Mesenchymal stem cell (in vitro differentiated cells and primary cell): ENCODE measurements around the gene TTC16.
A peak's percentile ranks its signal among the peaks of the same experiment; 100 is the strongest.

Experiments
- DNase-seq: peaks from one replicate; pipeline ENCODE4 v3.0.0-alpha.2; 2013
- H2AFZ ChIP-seq: one replicate; pipeline ENCODE4 v1.6.1; 2013; ENCODE audit warnings: low read depth, mild to moderate bottlenecking, control low read depth, inconsistent platforms, low read length, moderate library complexity
- H2AK5ac ChIP-seq: 2 replicates; pipeline ENCODE4 v1.6.1; 2013; ENCODE audit warnings: low read length, moderate library complexity, mild to moderate bottlenecking, inconsistent platforms; ENCODE audit not compliant: severe bottlenecking
- H2BK120ac ChIP-seq: one replicate; pipeline ENCODE4 v1.6.1; 2013; ENCODE audit warnings: low read depth, mild to moderate bottlenecking, inconsistent platforms, low read length, moderate library complexity
- H2BK12ac ChIP-seq, 2 experiments: one replicate each; pipeline ENCODE4 v1.6.1; 2013; ENCODE audit warnings: inconsistent platforms in 2 of 2, low read length in 2 of 2, mild to moderate bottlenecking in 2 of 2, moderate library complexity in 2 of 2, control low read depth in 1 of 2
- H2BK15ac ChIP-seq: one replicate; pipeline ENCODE4 v1.6.1; 2013; ENCODE audit warnings: mild to moderate bottlenecking, low read depth, inconsistent platforms; ENCODE audit not compliant: poor library complexity, severe bottlenecking
- H2BK5ac ChIP-seq: 2 replicates; pipeline ENCODE4 v1.6.1; 2013; ENCODE audit warnings: low read depth, mild to moderate bottlenecking, low read length, control low read depth, inconsistent platforms; ENCODE audit not compliant: poor library complexity, severe bottlenecking
- H3K14ac ChIP-seq, 2 experiments: one replicate each; pipeline ENCODE4 v1.6.1; 2013; ENCODE audit warnings: inconsistent platforms in 2 of 2, low read length in 2 of 2, control low read depth in 1 of 2, mild to moderate bottlenecking in 1 of 2, moderate library complexity in 1 of 2
- H3K18ac ChIP-seq, 2 experiments: one replicate each; pipeline ENCODE4 v1.6.1; 2013; ENCODE audit warnings: inconsistent platforms in 2 of 2, low read length in 2 of 2, control low read depth in 1 of 2, low read depth in 1 of 2, mild to moderate bottlenecking in 1 of 2
- H3K23ac ChIP-seq, 2 experiments: one replicate each; pipeline ENCODE4 v1.6.1; 2013; ENCODE audit warnings: inconsistent platforms in 2 of 2, low read length in 2 of 2, mild to moderate bottlenecking in 2 of 2, moderate library complexity in 2 of 2, control low read depth in 1 of 2
- H3K27ac ChIP-seq: 2 replicates; pipeline ENCODE4 v1.5.1; 2013; ENCODE audit warnings: mild to moderate bottlenecking, moderate library complexity, low read length, control low read depth, inconsistent platforms; ENCODE audit not compliant: poor library complexity, severe bottlenecking
- H3K27me3 ChIP-seq, 2 experiments: 2 replicates each; pipeline versions ENCODE4 v1.6.1 to v1.7.0; 2013; ENCODE audit warnings: low read length in 2 of 2, mild to moderate bottlenecking in 2 of 2, moderate library complexity in 2 of 2, control low read depth in 1 of 2, inconsistent platforms in 1 of 2; ENCODE audit not compliant: control insufficient read depth in 1 of 2, insufficient read depth in 1 of 2
- H3K36me3 ChIP-seq, 2 experiments: 2 replicates each; pipeline versions ENCODE4 v1.6.1 to v1.7.0; 2013; ENCODE audit warnings: low read length in 2 of 2, control low read depth in 1 of 2, inconsistent platforms in 1 of 2, low read depth in 1 of 2, mild to moderate bottlenecking in 1 of 2; ENCODE audit not compliant: insufficient read depth in 2 of 2, control insufficient read depth in 1 of 2
- H3K4ac ChIP-seq, 2 experiments: one replicate each; pipeline ENCODE4 v1.6.1; 2013; ENCODE audit warnings: inconsistent platforms in 2 of 2, low read length in 2 of 2, mild to moderate bottlenecking in 2 of 2, moderate library complexity in 2 of 2, control low read depth in 1 of 2, low read depth in 1 of 2
- H3K4me1 ChIP-seq: 2 replicates; pipeline ENCODE4 v1.6.1; 2013; ENCODE audit warnings: low read depth, low read length, control low read depth; ENCODE audit not compliant: control insufficient read depth, insufficient read depth
- H3K4me2 ChIP-seq: 2 replicates; pipeline ENCODE4 v1.6.1; 2013; ENCODE audit warnings: low read length, mild to moderate bottlenecking, inconsistent platforms; ENCODE audit not compliant: poor library complexity, severe bottlenecking
- H3K4me3 ChIP-seq, 2 experiments: 2 replicates each; pipeline versions ENCODE4 v1.5.1 to v1.7.0; 2013; ENCODE audit warnings: low read length in 2 of 2, mild to moderate bottlenecking in 2 of 2, control low read depth in 1 of 2, low read depth in 1 of 2; ENCODE audit not compliant: insufficient read depth in 1 of 2
- H3K79me1 ChIP-seq: replicated peaks from 2 replicates; pipeline ENCODE4 v1.6.1; 2013; ENCODE audit warnings: mild to moderate bottlenecking, control low read depth, low read length, inconsistent platforms; ENCODE audit not compliant: poor library complexity, severe bottlenecking
- H3K9ac ChIP-seq: 2 replicates; pipeline ENCODE4 v1.7.0; 2013; ENCODE audit warnings: mild to moderate bottlenecking, low read length, moderate library complexity
- H3K9me3 ChIP-seq: 2 replicates; pipeline ENCODE4 v1.7.0; 2013; ENCODE audit warnings: mild to moderate bottlenecking, low read length; ENCODE audit not compliant: control insufficient read depth
- H4K8ac ChIP-seq: one replicate; pipeline ENCODE4 v1.6.1; 2013; ENCODE audit warnings: inconsistent platforms, mild to moderate bottlenecking, low read length, moderate library complexity
- H4K91ac ChIP-seq: one replicate; pipeline ENCODE4 v1.6.1; 2013; ENCODE audit warnings: mild to moderate bottlenecking, low read length, inconsistent platforms
- WGBS: methylation state at CpG from one replicate; pipeline ENCODE4 v1.1.7; 2013; ENCODE audit warnings: mixed read lengths; 5-methylcytosine and 5-hydroxymethylcytosine counted together

TTC16 gene

DNA sequence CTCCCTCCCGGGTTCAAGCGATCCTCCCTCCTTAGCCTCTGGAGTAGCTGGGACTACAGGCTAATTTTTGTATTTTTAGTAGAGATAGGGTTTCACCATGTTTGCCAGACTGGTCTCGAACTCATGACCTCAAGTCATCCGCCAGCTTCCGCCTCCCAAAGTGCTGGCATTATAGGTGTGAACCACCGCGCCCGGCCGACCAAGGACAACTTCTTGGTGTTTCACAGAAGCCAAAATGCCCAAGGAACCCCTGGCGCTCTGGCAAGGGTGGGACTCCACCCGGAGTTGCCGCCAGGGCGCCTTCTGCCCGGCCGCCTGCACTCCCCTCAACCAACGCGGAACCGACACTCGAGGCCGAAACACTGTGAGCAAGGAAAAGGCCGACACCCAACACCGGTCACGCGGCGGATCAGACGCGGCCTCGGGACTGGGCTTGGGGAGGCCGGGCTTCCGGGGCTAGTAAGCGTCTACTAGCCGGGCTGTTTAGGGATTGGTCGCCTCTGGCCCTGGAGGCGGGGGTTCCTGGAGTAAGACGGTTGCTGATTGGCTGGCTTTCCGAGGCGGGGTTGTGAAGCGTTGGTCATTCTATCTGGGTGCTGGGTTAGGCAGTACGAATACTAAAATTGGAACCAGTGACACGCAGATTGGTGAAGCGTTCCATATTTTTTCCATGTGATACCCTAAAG, 16.8 kb upstream of the TTC16 start:
- H3K14ac ChIP-seq: no peak overlapping the region
- H3K4me1 ChIP-seq: peaks cover 3% of the 10 kb centered on the region
- no peaks in the 10 kb centered on the region for H3K79me1 ChIP-seq
- H2BK15ac ChIP-seq: no peak overlapping the region
- no peaks in the 10 kb centered on the region for H3K9me3 ChIP-seq
- H2BK12ac ChIP-seq: no peak overlapping the region
- H3K18ac ChIP-seq: peak overlapping the region; percentile 75 to 76
- peaks cover 0 to 2% of the 10 kb centered on the region in 2 experiments for H3K27me3 ChIP-seq
- H3K4me2 ChIP-seq: peak overlapping the region; percentile 13
- H3K4me3 ChIP-seq: peak overlapping the region in 1 of 2 experiments; percentile 70
- DNase-seq: peak; percentile 94
- no peak overlapping the region for H2AFZ ChIP-seq
- no peak overlapping the region for H2AK5ac ChIP-seq
- peak overlapping the region; percentile 86 for H3K9ac ChIP-seq
- peaks cover 5 to 6% of the 10 kb centered on the region in 2 experiments for H3K36me3 ChIP-seq
- no peak overlapping the region for H2BK5ac ChIP-seq
- H2BK120ac ChIP-seq: no peak overlapping the region
- peak overlapping the region; percentile 77 for H4K91ac ChIP-seq
- 22% methylated on average over 41 of the region's 41 CpGs for WGBS
- no peak overlapping the region for H3K23ac ChIP-seq
- H3K27ac ChIP-seq: no peak overlapping the region
- peak overlapping the region; percentile 97 for H4K8ac ChIP-seq
- peak overlapping the region; percentile 8 to 84 for H3K4ac ChIP-seq

GRCh38 chr9:127700140-127700539, 15.7 kb upstream of the TTC16 start:
- Histone ChIP-seq H2AK5ac (no peak overlapping the region), H4K8ac (no peak overlapping the region), H2AFZ (no peak overlapping the region), H3K27ac (no peak overlapping the region), H2BK120ac (no peak overlapping the region), H2BK12ac (no peak overlapping the region), H3K79me1 (no peaks in the 10 kb centered on the region), H3K4ac (no peak overlapping the region), H3K4me3 (no peak overlapping the region), H2BK15ac (no peak overlapping the region), H3K9me3 (no peaks in the 10 kb centered on the region), H3K4me2 (no peak overlapping the region), H3K4me1 (peaks cover 7% of the 10 kb centered on the region), H4K91ac (no peak overlapping the region), H3K9ac (peak overlapping the region; percentile 86), H2BK5ac (no peak overlapping the region), H3K23ac (no peak overlapping the region), H3K18ac (no peak overlapping the region), H3K14ac (no peak overlapping the region), H3K36me3 (no peaks in the 10 kb centered on the region), H3K27me3 (peaks cover 0 to 2% of the 10 kb centered on the region in 2 experiments)
- WGBS: 99% methylated on average over 2 of the region's 2 CpGs
- DNase-seq: no peak

DNA sequence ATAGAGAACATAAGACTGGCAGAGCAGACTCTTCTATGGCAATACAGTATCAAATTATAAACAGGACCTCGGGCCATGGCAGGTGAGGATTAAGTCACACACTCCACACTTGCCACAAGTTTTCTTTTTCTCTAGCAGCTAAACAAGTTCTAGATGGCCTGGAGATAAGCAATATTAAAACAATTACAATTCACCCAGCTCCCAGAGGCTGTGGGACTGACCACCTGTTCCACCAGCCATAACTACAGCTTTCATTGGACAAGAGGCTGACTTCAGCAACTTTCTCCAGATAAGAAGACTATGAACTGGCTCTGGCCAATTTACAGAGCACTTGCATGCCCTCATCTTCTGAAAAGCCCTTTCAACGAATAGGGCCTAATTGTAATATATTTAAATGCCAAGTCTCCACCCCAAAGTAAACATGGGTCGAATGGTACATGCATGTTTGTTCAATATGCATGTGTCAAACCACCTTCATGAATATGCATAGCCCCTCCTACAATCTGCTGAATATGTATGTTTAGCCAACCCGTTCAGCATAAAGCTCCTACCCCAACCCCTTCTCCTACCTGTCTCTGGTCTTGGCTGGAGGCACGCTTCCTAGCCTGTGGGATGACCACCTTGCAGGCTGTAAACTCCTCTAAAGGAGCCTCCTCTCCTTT, 15.2 kb upstream of the TTC16 start:
- Histone ChIP-seq H3K9ac (no peak overlapping the region), H2BK12ac (no peak overlapping the region), H2AFZ (no peak overlapping the region), H3K4me2 (no peak overlapping the region), H3K18ac (no peak overlapping the region), H4K91ac (no peak overlapping the region), H3K4me1 (peaks cover 12% of the 10 kb centered on the region), H3K14ac (peak overlapping the region in 1 of 2 experiments; percentile 66), H3K23ac (no peak overlapping the region), H3K27me3 (peaks cover 0 to 2% of the 10 kb centered on the region in 2 experiments), H3K27ac (no peak overlapping the region), H2BK5ac (no peak overlapping the region), H2BK120ac (no peak overlapping the region), H4K8ac (no peak overlapping the region), H3K4ac (no peak overlapping the region), H3K4me3 (no peak overlapping the region), H3K79me1 (no peaks in the 10 kb centered on the region), H3K9me3 (no peaks in the 10 kb centered on the region), H2AK5ac (no peak overlapping the region), H2BK15ac (no peak overlapping the region), H3K36me3 (no peaks in the 10 kb centered on the region)
- no peak for DNase-seq
- 82% methylated on average over 5 of the region's 5 CpGs for WGBS

DNA sequence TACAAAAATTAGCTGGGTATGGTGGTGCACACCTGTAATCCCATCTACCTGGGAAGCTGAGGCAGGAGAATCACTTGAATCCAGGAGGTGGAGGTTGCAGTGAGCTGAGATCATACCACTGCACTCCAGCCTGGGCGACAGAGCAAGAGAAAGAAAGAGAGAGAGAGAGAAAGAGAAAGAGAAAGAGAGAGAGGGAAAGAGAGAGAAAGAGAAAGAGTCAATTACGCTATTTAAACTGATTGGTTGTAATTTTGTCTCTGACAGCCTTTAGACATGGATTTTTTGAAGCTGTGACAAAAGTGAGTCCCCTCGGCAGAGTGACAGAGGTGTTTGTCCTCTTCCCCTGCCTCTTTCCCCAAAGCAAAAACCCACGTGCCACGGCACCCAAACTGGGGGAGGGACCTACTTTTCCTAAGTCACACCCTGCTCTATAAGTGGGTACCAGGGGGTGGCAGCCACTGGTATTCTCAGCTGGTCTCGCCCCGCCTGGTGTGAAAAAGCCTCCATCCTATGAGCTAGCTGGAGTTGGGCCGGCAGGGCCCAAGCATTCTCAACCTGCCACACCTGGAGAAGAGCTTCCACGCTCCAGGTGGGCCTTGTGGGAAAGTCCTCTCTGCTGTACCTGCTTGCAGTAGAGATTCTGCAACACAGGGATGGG, 12.5 kb upstream of the TTC16 start:
- peak overlapping the region in 1 of 2 experiments; percentile 51 for H3K23ac ChIP-seq
- no peaks in the 10 kb centered on the region for H3K9me3 ChIP-seq
- no peak overlapping the region for H2BK120ac ChIP-seq
- H3K4me3 ChIP-seq: no peak overlapping the region
- H3K27ac ChIP-seq: no peak overlapping the region
- no peaks in the 10 kb centered on the region for H3K36me3 ChIP-seq
- H3K4me2 ChIP-seq: no peak overlapping the region
- H3K14ac ChIP-seq: no peak overlapping the region
- H3K79me1 ChIP-seq: no peaks in the 10 kb centered on the region
- H3K18ac ChIP-seq: no peak overlapping the region
- no peak overlapping the region for H2BK15ac ChIP-seq
- no peak overlapping the region for H2BK5ac ChIP-seq
- peaks cover 25% of the 10 kb centered on the region for H3K4me1 ChIP-seq
- 73% methylated on average over 9 of the region's 9 CpGs for WGBS
- H4K8ac ChIP-seq: no peak overlapping the region
- H2AFZ ChIP-seq: no peak overlapping the region
- H3K9ac ChIP-seq: no peak overlapping the region
- peaks cover 0 to 6% of the 10 kb centered on the region in 2 experiments for H3K27me3 ChIP-seq
- no peak overlapping the region for H2AK5ac ChIP-seq
- H4K91ac ChIP-seq: no peak overlapping the region
- H2BK12ac ChIP-seq: no peak overlapping the region
- H3K4ac ChIP-seq: no peak overlapping the region
- no peak for DNase-seq
